ENCODE measurements around the gene IGSF3.
"Not testable (repeated sequence)": the region's sequence is repeated elsewhere in the genome, so short reads cannot be mapped to it uniquely, and the experiment has no call there.

GRCh38 chr1:116634386-116634785 is 33.1 kb downstream of the IGSF3 start:
- TF ChIP-seq, protein P1, sequence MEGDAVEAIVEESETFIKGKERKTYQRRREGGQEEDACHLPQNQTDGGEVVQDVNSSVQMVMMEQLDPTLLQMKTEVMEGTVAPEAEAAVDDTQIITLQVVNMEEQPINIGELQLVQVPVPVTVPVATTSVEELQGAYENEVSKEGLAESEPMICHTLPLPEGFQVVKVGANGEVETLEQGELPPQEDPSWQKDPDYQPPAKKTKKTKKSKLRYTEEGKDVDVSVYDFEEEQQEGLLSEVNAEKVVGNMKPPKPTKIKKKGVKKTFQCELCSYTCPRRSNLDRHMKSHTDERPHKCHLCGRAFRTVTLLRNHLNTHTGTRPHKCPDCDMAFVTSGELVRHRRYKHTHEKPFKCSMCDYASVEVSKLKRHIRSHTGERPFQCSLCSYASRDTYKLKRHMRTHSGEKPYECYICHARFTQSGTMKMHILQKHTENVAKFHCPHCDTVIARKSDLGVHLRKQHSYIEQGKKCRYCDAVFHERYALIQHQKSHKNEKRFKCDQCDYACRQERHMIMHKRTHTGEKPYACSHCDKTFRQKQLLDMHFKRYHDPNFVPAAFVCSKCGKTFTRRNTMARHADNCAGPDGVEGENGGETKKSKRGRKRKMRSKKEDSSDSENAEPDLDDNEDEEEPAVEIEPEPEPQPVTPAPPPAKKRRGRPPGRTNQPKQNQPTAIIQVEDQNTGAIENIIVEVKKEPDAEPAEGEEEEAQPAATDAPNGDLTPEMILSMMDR (conservative IDR thresholded peaks at IDR 0.05) = not testable (repeated sequence)
- not testable (repeated sequence) for TF ChIP-seq EZH2 (IDR thresholded peaks at IDR 0.05; ENCODE audit: low read depth)
